T-cell (primary cell): Measurements from ENCODE around the gene ITPRIP. TPM values are rescaled to one million over a fixed set of nuclear protein-coding genes. Genes with fewer than 3 reads are reported as not detected.

Source experiments
- ATAC-seq, 4 experiments: fragments of 200-7000 bp in 3 of 4; fragments of 150-1000 bp in 1 of 4; cut with Tn5 transposase; replicated peaks in 1 of 4; 1 replicate in 3 of 4; 2 replicates in 1 of 4; pipeline ENCODE4 v1.10.0; 2021; ENCODE audit warnings: moderate library complexity in 3 of 4, mild to moderate bottlenecking in 2 of 4, moderate number of reproducible peaks in 1 of 4
- CTCF ChIA-PET, 2 donors: fragments of 300-600 bp; sonication (Branson Sonifier 250); formaldehyde crosslinking; loops; one replicate each; lab custom pipeline; 2022; ENCODE audit warnings: antibody characterized with exemption in 2 of 2; lab: Charles Lee
- POLR2A ChIA-PET, 2 donors: fragments of 300-600 bp; sonication (Branson Sonifier 250); formaldehyde crosslinking; loops; one replicate each; lab custom pipeline; 2022; ENCODE audit warnings: antibody characterized with exemption in 2 of 2; lab: Charles Lee
- DNase-seq, 35 experiments: peaks; one replicate each; pipeline versions ENCODE4 v3.0.0 to v3.0.0-alpha.2; 2013 to 2023
- H3K27ac ChIP-seq: one replicate; pipeline ENCODE4 v1.5.1; 2013; ENCODE audit warnings: low read length
- H3K27me3 ChIP-seq, 2 experiments: replicated peaks in 1 of 2; 1 replicate in 1 of 2; 2 replicates in 1 of 2; pipeline versions ENCODE4 v1.6.1 to v1.7.0; 2013; ENCODE audit warnings: low read length in 1 of 2, mixed read lengths in 1 of 2; ENCODE audit not compliant: control insufficient read depth in 2 of 2, insufficient read depth in 2 of 2; ENCODE audit errors: extremely low read depth in 1 of 2
- H3K36me3 ChIP-seq, 2 donors: 1 replicate in 1 of 2; 2 replicates in 1 of 2; pipeline versions ENCODE4 v1.6.1 to v1.7.0; 2013; ENCODE audit warnings: low read length in 1 of 2; ENCODE audit not compliant: control insufficient read depth in 2 of 2, insufficient read depth in 1 of 2; ENCODE audit errors: extremely low read depth in 1 of 2
- H3K4me1 ChIP-seq, 2 experiments: 1 replicate in 1 of 2; 2 replicates in 1 of 2; pipeline versions ENCODE4 v1.6.1 to v1.7.0; 2013; ENCODE audit warnings: low read length in 2 of 2, mixed read lengths in 1 of 2; ENCODE audit not compliant: insufficient read depth in 2 of 2, control insufficient read depth in 1 of 2; ENCODE audit errors: extremely low read depth in 1 of 2
- H3K4me3 ChIP-seq, 2 donors: 1 replicate in 1 of 2; 2 replicates in 1 of 2; pipeline versions ENCODE4 v1.5.1 to v1.7.0; 2013; ENCODE audit warnings: mild to moderate bottlenecking in 2 of 2, low read length in 1 of 2, moderate library complexity in 1 of 2; ENCODE audit not compliant: control insufficient read depth in 1 of 2; ENCODE audit errors: extremely low read depth in 1 of 2
- H3K9me3 ChIP-seq: 2 replicates; pipeline ENCODE4 v1.7.0; 2013
- H3K27ac Mint-ChIP-seq, 2 donors: one replicate each; pipeline ENCODE4 v1.8.0; 2020 to 2021; ENCODE audit warnings: mild to moderate bottlenecking in 2 of 2, mixed read lengths in 2 of 2
- H3K27me3 Mint-ChIP-seq, 2 donors: one replicate each; pipeline ENCODE4 v1.8.0; 2021 to 2022; ENCODE audit warnings: mixed read lengths in 2 of 2
- H3K36me3 Mint-ChIP-seq: one replicate; pipeline ENCODE4 v1.8.0; 2021; ENCODE audit warnings: mixed read lengths
- H3K4me1 Mint-ChIP-seq, 3 donors: one replicate each; pipeline ENCODE4 v1.8.0; 2020 to 2022; ENCODE audit warnings: mixed read lengths in 3 of 3, mild to moderate bottlenecking in 1 of 3
- H3K4me3 Mint-ChIP-seq, 3 donors: one replicate each; pipeline ENCODE4 v1.8.0; 2020 to 2022; ENCODE audit warnings: mild to moderate bottlenecking in 3 of 3, mixed read lengths in 3 of 3, moderate library complexity in 3 of 3
- H3K9me3 Mint-ChIP-seq, 3 donors: one replicate each; pipeline ENCODE4 v1.8.0; 2020 to 2022; ENCODE audit warnings: mixed read lengths in 3 of 3
- WGBS: methylation state at CpG from one replicate; pipeline ENCODE4 v1.1.5; 2013; ENCODE audit warnings: missing lambda C conversion rate; ENCODE audit not compliant: insufficient coverage; 5-methylcytosine and 5-hydroxymethylcytosine counted together
- total RNA-seq, 35 experiments: library from RNA in 6 of 35; stranded (reverse) in 6 of 35; fragments of 120-200 nt in 1 of 35; gene quantifications; one replicate each; pipeline versions ENCODE4 v1.2.1 to v1.2.4 and lab custom pipeline; 2013 to 2026

Gene ITPRIP
- total RNA-seq, 5 donors from 2014 or later (not counting 1 experiment from before 2014, with no cell fraction given): 16.9 to 98.5 (median 25.0) TPM

GRCh38 chr10:104333728-104334373 is 4.4 kb downstream of the ITPRIP start:
- peaks cover 69 to 79% of the 10 kb centered on the region in 2 experiments for H3K4me1 ChIP-seq
- H3K36me3 ChIP-seq: peaks cover 6 to 18% of the 10 kb centered on the region in 2 donors
- H3K9me3 Mint-ChIP-seq: no peaks in the 10 kb centered on the region
- ATAC-seq (no peak), DNase-seq (no peak)
- no peaks in the 10 kb centered on the region for H3K27me3 Mint-ChIP-seq
- peak overlapping the region in 1 of 2 donors; percentile 41 for H3K4me3 ChIP-seq
- CTCF ChIA-PET: interaction anchor here in 1 of 2 donors (1.0 to 1.1 kb wide), 2 partner anchors 13 to 20 kb away, joined by 3 to 5 read pairs; partner anchors contain the start of gene CFAP58
- H3K4me3 Mint-ChIP-seq: peak overlapping the region; percentile 9 to 90 (median 49)
- H3K27ac Mint-ChIP-seq: peak overlapping the region; percentile 87 to 89
- H3K27me3 ChIP-seq: no peaks in the 10 kb centered on the region
- POLR2A ChIA-PET: interaction anchor here in 1 of 2 donors (1.0 kb wide), 1 partner anchor 27 kb away, joined by 3 read pairs; no protein-coding TSS in a partner anchor
- no peaks in the 10 kb centered on the region for H3K9me3 ChIP-seq
- WGBS: 84% methylated on average over 14 of the region's 15 CpGs
- peaks cover 78 to 87% (median 83%) of the 10 kb centered on the region in 3 donors for H3K4me1 Mint-ChIP-seq
- peak overlapping the region; percentile 95 for H3K27ac ChIP-seq
- peaks cover 14% of the 10 kb centered on the region for H3K36me3 Mint-ChIP-seq

DNA sequence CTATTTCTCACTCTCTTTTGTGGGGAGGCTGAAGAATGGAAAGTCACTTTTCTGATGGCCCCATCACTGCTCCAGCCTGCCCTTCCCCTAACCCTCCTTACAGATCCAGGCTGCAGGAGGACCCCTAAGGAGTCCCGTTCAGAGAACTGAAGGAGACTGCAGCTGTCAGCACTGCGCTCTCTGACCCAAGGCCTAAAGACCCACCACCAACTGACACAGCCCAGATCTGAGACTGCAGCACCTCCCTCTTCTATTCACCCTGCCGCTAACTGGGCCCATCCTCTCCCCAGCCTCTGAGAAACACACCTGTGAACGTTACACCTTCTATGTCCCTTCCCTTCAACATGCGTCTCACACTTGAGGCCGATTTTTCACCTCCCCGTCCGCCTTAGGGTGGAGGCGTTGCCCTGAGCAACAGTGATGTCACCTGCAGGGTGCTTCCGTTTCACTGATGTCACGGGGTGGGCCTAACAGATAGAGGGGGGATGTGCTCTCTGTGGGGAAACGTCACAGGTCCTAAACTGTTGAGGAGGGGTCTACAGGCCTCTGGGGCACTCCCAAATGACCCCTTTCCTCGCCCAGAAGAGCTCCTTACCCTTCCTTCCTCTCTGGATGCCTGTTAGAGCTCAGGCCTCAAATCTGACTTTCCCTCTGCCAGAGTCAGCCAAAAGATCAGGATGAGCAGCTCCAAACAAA is 5.1 kb downstream of the ITPRIP start:
- Mint-ChIP-seq H3K27ac (peak overlapping the region; percentile 87 to 89), H3K27me3 (no peaks in the 10 kb centered on the region), H3K9me3 (no peaks in the 10 kb centered on the region), H3K4me1 (peaks cover 82 to 89% (median 87%) of the 10 kb centered on the region in 3 donors), H3K36me3 (peaks cover 14% of the 10 kb centered on the region), H3K4me3 (peak overlapping the region; percentile 9 to 90 (median 49))
- peak; percentile 13 to 60 (median 25) for ATAC-seq
- Histone ChIP-seq H3K9me3 (no peaks in the 10 kb centered on the region), H3K36me3 (peaks cover 6 to 18% of the 10 kb centered on the region in 2 donors), H3K27me3 (no peaks in the 10 kb centered on the region), H3K27ac (peak overlapping the region; percentile 95), H3K4me1 (peaks cover 69 to 85% of the 10 kb centered on the region in 2 experiments), H3K4me3 (peak overlapping the region in 1 of 2 donors; percentile 41)
- 53% methylated on average over 4 of the region's 13 CpGs for WGBS
- ChIA-PET POLR2A (no interaction called here), CTCF (interaction anchor here in 1 of 2 donors (1.0 to 1.1 kb wide), 2 partner anchors 12 to 20 kb away, joined by 3 to 5 read pairs; partner anchors contain the start of gene CFAP58)
- DNase-seq: peak in 34 of 35 experiments; percentile 64 to 91 (median 84)

- Mint-ChIP-seq H3K36me3 (peaks cover 14% of the 10 kb centered on the region), H3K27ac (peak overlapping the region; percentile 87 to 89), H3K4me3 (peak overlapping the region; percentile 9 to 90 (median 49)), H3K4me1 (peaks cover 90 to 96% (median 95%) of the 10 kb centered on the region in 3 donors), H3K9me3 (no peaks in the 10 kb centered on the region), H3K27me3 (no peaks in the 10 kb centered on the region)
- peaks cover 6 to 18% of the 10 kb centered on the region in 2 donors for H3K36me3 ChIP-seq
- 84% methylated on average over 4 of the region's 11 CpGs for WGBS
- ATAC-seq (no peak), DNase-seq (no peak)
- POLR2A ChIA-PET: interaction anchor here in 1 of 2 donors (1.2 kb wide), 1 partner anchor 9 kb away, joined by 3 read pairs; no protein-coding TSS in a partner anchor
- CTCF ChIA-PET: no interaction called here
- H3K4me1 ChIP-seq: peaks cover 76 to 93% of the 10 kb centered on the region in 2 experiments
- H3K27ac ChIP-seq: peak overlapping the region; percentile 95
- peak overlapping the region in 1 of 2 donors; percentile 41 for H3K4me3 ChIP-seq
- H3K27me3 ChIP-seq: no peaks in the 10 kb centered on the region
- H3K9me3 ChIP-seq: no peaks in the 10 kb centered on the region
These were observed 5.8 kb downstream of the ITPRIP start for GRCh38 chr10:104332243-104333031.

DNA sequence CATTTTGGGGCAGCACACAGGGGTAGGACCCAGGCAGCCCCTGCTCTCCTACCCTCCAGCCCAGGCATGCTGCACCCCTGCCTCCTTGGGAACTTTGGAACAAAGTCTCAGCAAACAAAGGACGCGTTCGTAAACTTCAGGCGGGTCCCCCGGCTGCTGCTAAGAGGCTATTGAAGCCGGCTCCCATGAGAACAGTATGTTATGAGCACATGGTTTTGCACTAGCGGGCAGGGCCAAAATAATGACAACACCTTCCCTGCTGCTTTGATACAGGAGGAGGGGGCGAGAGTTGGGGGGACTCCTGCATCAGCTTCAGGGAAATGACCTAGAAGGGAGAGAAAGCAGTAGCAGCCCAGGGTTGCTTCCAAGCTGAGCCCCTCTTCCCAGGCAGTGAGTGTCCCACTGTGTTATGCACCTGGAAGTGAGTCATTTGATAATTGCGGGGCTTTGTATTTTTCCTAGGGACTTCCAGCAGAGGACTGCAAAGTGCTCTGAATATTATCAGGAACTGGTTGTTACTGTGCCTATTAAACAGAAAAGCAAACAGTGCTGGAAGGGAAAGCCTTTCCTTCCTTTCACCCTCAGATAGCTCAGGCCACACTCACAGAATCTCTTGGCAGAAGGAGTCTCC is 6.9 kb downstream of the ITPRIP start:
- ChIA-PET POLR2A (interaction anchor here in 1 of 2 donors (1.2 kb wide), 1 partner anchor 10 kb away, joined by 3 read pairs; no protein-coding TSS in a partner anchor), CTCF (no interaction called here)
- H3K4me1 Mint-ChIP-seq: peaks cover 99 to 100% (median 99%) of the 10 kb centered on the region in 3 donors
- H3K27ac Mint-ChIP-seq: peak overlapping the region; percentile 92 to 98
- Histone ChIP-seq H3K27ac (peak overlapping the region; percentile 87), H3K27me3 (no peaks in the 10 kb centered on the region), H3K36me3 (peaks cover 6 to 18% of the 10 kb centered on the region in 2 donors), H3K4me1 (peaks cover 86 to 97% of the 10 kb centered on the region in 2 experiments), H3K4me3 (no peak overlapping the region), H3K9me3 (no peaks in the 10 kb centered on the region)
- peak overlapping the region in 1 of 3 donors; percentile 85 for H3K4me3 Mint-ChIP-seq
- DNase-seq: no peak
- H3K27me3 Mint-ChIP-seq: no peaks in the 10 kb centered on the region
- no peaks in the 10 kb centered on the region for H3K9me3 Mint-ChIP-seq
- WGBS: 78% methylated on average over 8 of the region's 9 CpGs
- ATAC-seq: no peak
- H3K36me3 Mint-ChIP-seq: peaks cover 14% of the 10 kb centered on the region

DNA sequence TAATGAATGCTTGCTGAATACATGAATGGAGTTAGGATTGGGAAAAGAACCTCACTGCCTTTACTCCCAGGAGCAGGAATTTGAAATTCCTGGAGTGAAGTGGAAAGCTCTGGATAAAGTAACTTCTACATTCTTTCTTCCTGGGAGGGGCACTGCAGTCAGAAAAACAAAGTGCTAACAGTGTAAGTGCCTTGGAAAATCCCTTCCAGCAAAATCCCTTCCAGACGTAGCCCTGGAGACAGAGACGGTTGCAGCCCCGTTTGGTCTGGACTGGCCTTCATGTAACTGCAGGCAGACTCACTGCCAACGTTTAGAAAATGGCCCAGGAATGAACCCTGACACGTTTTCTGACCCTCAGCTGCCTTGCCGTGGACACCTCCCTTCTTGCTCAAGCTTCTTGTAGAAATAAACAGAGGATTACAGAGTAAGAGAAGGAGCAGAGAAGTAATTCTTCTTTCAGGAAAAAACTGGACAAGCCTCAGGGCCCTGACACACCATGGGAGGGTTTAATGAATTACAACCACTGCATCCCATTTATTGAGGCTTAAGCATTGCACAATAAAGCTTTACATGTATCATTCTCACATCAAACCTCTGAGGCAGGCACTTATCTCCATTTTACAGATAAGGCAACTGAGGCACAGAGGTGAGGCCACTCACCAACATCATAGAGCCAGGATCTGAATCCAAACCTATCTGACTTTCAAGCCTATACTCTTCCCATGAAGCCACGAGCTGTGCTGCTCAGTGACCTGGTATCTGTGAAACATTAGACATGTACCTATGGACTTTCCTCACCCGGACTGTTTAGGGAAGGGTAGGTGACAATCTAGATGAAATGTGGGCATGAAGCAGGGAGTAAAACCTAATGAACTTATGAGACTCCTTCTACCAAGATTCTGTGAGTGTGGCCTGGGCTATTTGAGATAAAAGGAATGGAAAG is 7.8 kb downstream of the ITPRIP start:
- no peak overlapping the region for H3K4me3 ChIP-seq
- peaks cover 15% of the 10 kb centered on the region for H3K36me3 Mint-ChIP-seq

More for the DNA sequence above, 7.8 kb downstream of the ITPRIP start:
- no peaks in the 10 kb centered on the region for H3K9me3 ChIP-seq
- peak overlapping the region; percentile 92 to 98 for H3K27ac Mint-ChIP-seq
- H3K4me1 ChIP-seq: peaks cover 87 to 97% of the 10 kb centered on the region in 2 experiments
- no peaks in the 10 kb centered on the region for H3K9me3 Mint-ChIP-seq
- DNase-seq (no peak), ATAC-seq (no peak)
- 94% methylated on average over 3 of the region's 8 CpGs for WGBS
- H3K27ac ChIP-seq: peak overlapping the region; percentile 87
- H3K27me3 Mint-ChIP-seq: no peaks in the 10 kb centered on the region
- peaks cover 99 to 100% (median 100%) of the 10 kb centered on the region in 3 donors for H3K4me1 Mint-ChIP-seq
- POLR2A ChIA-PET: interaction anchor here in 1 of 2 donors (1.7 kb wide), 1 partner anchor 8 kb away, joined by 21 read pairs; the partner anchor contains the start of gene ITPRIP
- CTCF ChIA-PET: interaction anchor here (0.6 to 3.5 kb wide), 4 partner anchors 8 to 1935 kb away, joined by 4 to 15 read pairs (median 7); partner anchors contain the start of genes ITPRIP (in 1 of the 2) and NFKB2 (in 1 of the 2)
- peak overlapping the region in 1 of 3 donors; percentile 85 for H3K4me3 Mint-ChIP-seq
- no peaks in the 10 kb centered on the region for H3K27me3 ChIP-seq
- H3K36me3 ChIP-seq: peaks cover 13 to 24% of the 10 kb centered on the region in 2 donors
